K562 (cell line): ENCODE measurements around the gene PNPLA7. TPM values are rescaled to one million over a fixed set of nuclear protein-coding genes. Genes with fewer than 3 reads are reported as not detected.

Source experiments
- ATAC-seq: fragments of 200-7000 bp; cut with Tn5 transposase; 3 replicates; pipeline ENCODE4 v1.9.1; 2020; ENCODE audit warnings: moderate library complexity
- BruUV-seq: library from RNA; stranded (reverse); fragments of 400-500 nt; replicated peaks from 2 replicates; lab custom pipeline; 2021; lab: Mats Ljungman, UMichigan
- CTCF ChIA-PET: fragments of 300-600 bp; formaldehyde crosslinking; extraction: SDS; loops from one replicate; lab custom pipeline; 2021; ENCODE audit warnings: low intra/inter-chr PET ratio; lab: Yijun Ruan, JAX
- POLR2A ChIA-PET: fragments of 300-600, 350-650 bp; sonication (Branson Sonifier 250); formaldehyde crosslinking; extraction: SDS; loops from one replicate; lab custom pipeline; 2021; ENCODE audit warnings: antibody characterized with exemption, inconsistent platforms; lab: Yijun Ruan, JAX
- DNase-seq, 4 experiments: peaks; one replicate each; pipeline versions ENCODE4 v3.0.0 to v3.0.0-alpha.2; 2011 to 2018; ENCODE audit warnings: low spot score in 3 of 4, mixed read lengths in 3 of 4; ENCODE audit errors: extremely low read depth in 1 of 4
- FAIRE-seq: peaks from 2 replicates; lab custom pipeline; 2011; peaks lifted over from hg19 to GRCh38; lab: Jason Lieb, UNC
- H2AFZ ChIP-seq: 2 replicates; pipeline ENCODE4 v1.6.0; 2011; ENCODE audit warnings: low read depth, low read length, control low read depth, inconsistent platforms
- H3K27ac ChIP-seq: fragments of 200-600 bp; 3 replicates; pipeline ENCODE4 v1.8.0; 2011; ENCODE audit warnings: low read depth, mild to moderate bottlenecking, control low read depth, inconsistent platforms, low read length, moderate library complexity, mixed read lengths; ENCODE audit errors: extremely low read depth
- H3K27me3 ChIP-seq, 2 experiments: fragments of 300-600 bp in 1 of 2; 2 replicates in 1 of 2; 3 replicates in 1 of 2; pipeline versions ENCODE4 v1.6.0 to v1.8.0; 2011; ENCODE audit warnings: inconsistent platforms in 2 of 2, low read length in 2 of 2, mild to moderate bottlenecking in 1 of 2, mixed read lengths in 1 of 2, moderate library complexity in 1 of 2; ENCODE audit not compliant: control insufficient read depth in 2 of 2, insufficient read depth in 2 of 2
- H3K36me3 ChIP-seq: fragments of 300-600 bp; 3 replicates; pipeline ENCODE4 v1.8.0; 2011; ENCODE audit warnings: mild to moderate bottlenecking, low read length, inconsistent platforms; ENCODE audit not compliant: control insufficient read depth, insufficient read depth
- H3K4me1 ChIP-seq, 2 experiments: fragments of 200-600 bp in 1 of 2; replicated peaks in 1 of 2; 2 replicates in 1 of 2; 3 replicates in 1 of 2; pipeline versions ENCODE4 v1.5.1 to v1.8.0; 2011; ENCODE audit warnings: inconsistent platforms in 2 of 2, low read length in 2 of 2, mild to moderate bottlenecking in 1 of 2, mixed read lengths in 1 of 2, moderate library complexity in 1 of 2; ENCODE audit not compliant: control insufficient read depth in 2 of 2, insufficient read depth in 2 of 2
- H3K4me2 ChIP-seq: 2 replicates; pipeline ENCODE4 v1.6.1; 2011; ENCODE audit warnings: low read length, control low read depth, inconsistent platforms, mixed read lengths; ENCODE audit not compliant: insufficient read depth
- H3K4me3 ChIP-seq: fragments of 200-600 bp; sonication (generic), shearing (Covaris generic); 2 replicates; pipeline ENCODE4 v1.5.1; 2016; ENCODE audit warnings: control low read depth, inconsistent platforms
- H3K79me2 ChIP-seq: fragments of 200-600 bp; 3 replicates; pipeline ENCODE4 v1.8.0; 2011; ENCODE audit warnings: low read length, inconsistent platforms; ENCODE audit not compliant: control insufficient read depth, insufficient read depth
- H3K9ac ChIP-seq, 2 experiments: 2 replicates each; pipeline versions ENCODE4 v1.6.0 to v1.6.1; 2011; ENCODE audit warnings: low read depth in 2 of 2, low read length in 2 of 2, control low read depth in 1 of 2, inconsistent platforms in 1 of 2, mild to moderate bottlenecking in 1 of 2, mixed read lengths in 1 of 2; ENCODE audit not compliant: insufficient read depth in 1 of 2
- H3K9me1 ChIP-seq: one replicate; pipeline ENCODE4 v1.6.0; 2011; ENCODE audit warnings: inconsistent platforms, mild to moderate bottlenecking, low read length, moderate library complexity; ENCODE audit not compliant: control insufficient read depth, insufficient read depth
- H3K9me3 ChIP-seq: replicated peaks from 2 replicates; pipeline ENCODE4 v1.5.1; 2011; ENCODE audit warnings: low read depth, low read length, inconsistent platforms; ENCODE audit not compliant: control insufficient read depth, insufficient read depth
- H4K20me1 ChIP-seq: replicated peaks from 2 replicates; pipeline ENCODE4 v1.6.1; 2011; ENCODE audit warnings: low read length, inconsistent platforms, mixed read lengths; ENCODE audit not compliant: control insufficient read depth, insufficient read depth
- CREM ChIP-seq: IDR thresholded peaks from 2 replicates; pipeline ENCODE4 v1.6.1; 2014; ENCODE audit warnings: antibody characterized with exemption, low read depth
- FOSL1 ChIP-seq: fragments of 200-800 bp; sonication (Bioruptor generic); conservative IDR thresholded peaks from 2 replicates; pipeline ENCODE4 v1.6.1; 2016; ENCODE audit warnings: missing genetic modification characterization, missing compliant biosample characterization
- KDM4B ChIP-seq, 2 experiments: fragments of 450-650 bp in 1 of 2; sonication (generic) in 1 of 2; IDR thresholded peaks; 2 replicates each; pipeline ENCODE4 v1.6.1; 2016 to 2017; ENCODE audit warnings: borderline replicate concordance in 2 of 2, antibody characterized with exemption in 1 of 2, low read depth in 1 of 2, mild to moderate bottlenecking in 1 of 2
- ZFX ChIP-seq: sonication (generic); formaldehyde crosslinking; IDR thresholded peaks from 2 replicates; pipeline ENCODE4 v1.8.0; 2022; ENCODE audit warnings: mild to moderate bottlenecking, missing genetic modification reagents, moderate library complexity
- WGBS: fragments of 100-300 bp; shearing (Covaris generic); methylation state at CpG from one replicate; pipeline ENCODE4 v1.1.6; 2016; ENCODE audit warnings: low coverage, mixed read lengths; ENCODE audit not compliant: insufficient coverage; ENCODE audit errors: missing lambda C conversion rate; 5-methylcytosine and 5-hydroxymethylcytosine counted together
- in situ Hi-C: fragments of 300-500 bp; cut with MboI; formaldehyde crosslinking; loops from 4 replicates; pipeline ENCODE4 v1.15.0; 2018; ENCODE audit warnings: inconsistent platforms, mixed read lengths
- intact Hi-C: fragments of 100-400 bp; cut with micrococcal nuclease; formaldehyde crosslinking; loops from 2 replicates; pipeline ENCODE4 v1.14.2; 2022
- polyA plus RNA-seq, 8 experiments: library from polyadenylated mRNA; depleted of rRNA in 4 of 8; stranded (reverse) in 5 of 8; unstranded in 3 of 8; fragments of >200 nt; fragmentation: Nextera tagmentation in 2 of 8; fragmentation: Illumina TruSeq in 1 of 8; extraction: Ambion mirVana in 2 of 8; extraction: Trizol in 1 of 8; gene quantifications; 2 replicates each; pipeline versions ENCODE4 v1.2.1 to v1.2.3, GENCODE V29; 2011 to 2014; ENCODE audit warnings: inconsistent platforms in 1 of 8, missing spikeins in 1 of 8
- total RNA-seq, 7 experiments: library from RNA; depleted of rRNA in 6 of 7; stranded (reverse); fragments of >200 nt in 6 of 7; fragmentation: Illumina TruSeq in 2 of 7; extraction: Trizol in 2 of 7; gene quantifications; 2 replicates each; pipeline versions ENCODE4 v1.2.1 to v1.2.3, GENCODE V29; 2011 to 2021; ENCODE audit warnings: low replicate concordance in 1 of 7
- TF ChIP-seq, protein P1 (sequence below): fragments of 450-650 bp; IDR thresholded peaks from 2 replicates; pipeline ENCODE4 v1.6.1; 2017; ENCODE audit warnings: antibody characterized with exemption
- TF ChIP-seq, protein P2 (sequence below): fragments of 200-800 bp; sonication (Bioruptor generic); IDR thresholded peaks from 2 replicates; pipeline ENCODE4 v1.6.1; 2017; ENCODE audit warnings: missing genetic modification characterization, missing compliant biosample characterization
- TF ChIP-seq, protein P3 (sequence below): sonication (generic); formaldehyde crosslinking; IDR thresholded peaks from 2 replicates; pipeline ENCODE4 v1.8.0; 2022; ENCODE audit warnings: missing genetic modification reagents, mild to moderate bottlenecking, moderate library complexity, borderline replicate concordance
- TF ChIP-seq, protein P4 (sequence below), 2 experiments: fragments of 450-650 bp in 1 of 2; sonication (generic) in 1 of 2; formaldehyde crosslinking in 1 of 2; IDR thresholded peaks in 1 of 2; conservative IDR thresholded peaks in 1 of 2; 2 replicates each; pipeline versions ENCODE4 v1.6.1 to v1.8.1; 2016 to 2023; ENCODE audit warnings: mild to moderate bottlenecking in 2 of 2, moderate library complexity in 2 of 2, inconsistent platforms in 1 of 2, missing genetic modification reagents in 1 of 2

The PNPLA7 gene
- total and polyA plus RNA-seq, 9 of the 15 experiments (the other 6 are each of a cell fraction or from before 2014, with no cell fraction given), result 0.01 to 0.85 (median 0.19) TPM; not detected in 1

DNA sequence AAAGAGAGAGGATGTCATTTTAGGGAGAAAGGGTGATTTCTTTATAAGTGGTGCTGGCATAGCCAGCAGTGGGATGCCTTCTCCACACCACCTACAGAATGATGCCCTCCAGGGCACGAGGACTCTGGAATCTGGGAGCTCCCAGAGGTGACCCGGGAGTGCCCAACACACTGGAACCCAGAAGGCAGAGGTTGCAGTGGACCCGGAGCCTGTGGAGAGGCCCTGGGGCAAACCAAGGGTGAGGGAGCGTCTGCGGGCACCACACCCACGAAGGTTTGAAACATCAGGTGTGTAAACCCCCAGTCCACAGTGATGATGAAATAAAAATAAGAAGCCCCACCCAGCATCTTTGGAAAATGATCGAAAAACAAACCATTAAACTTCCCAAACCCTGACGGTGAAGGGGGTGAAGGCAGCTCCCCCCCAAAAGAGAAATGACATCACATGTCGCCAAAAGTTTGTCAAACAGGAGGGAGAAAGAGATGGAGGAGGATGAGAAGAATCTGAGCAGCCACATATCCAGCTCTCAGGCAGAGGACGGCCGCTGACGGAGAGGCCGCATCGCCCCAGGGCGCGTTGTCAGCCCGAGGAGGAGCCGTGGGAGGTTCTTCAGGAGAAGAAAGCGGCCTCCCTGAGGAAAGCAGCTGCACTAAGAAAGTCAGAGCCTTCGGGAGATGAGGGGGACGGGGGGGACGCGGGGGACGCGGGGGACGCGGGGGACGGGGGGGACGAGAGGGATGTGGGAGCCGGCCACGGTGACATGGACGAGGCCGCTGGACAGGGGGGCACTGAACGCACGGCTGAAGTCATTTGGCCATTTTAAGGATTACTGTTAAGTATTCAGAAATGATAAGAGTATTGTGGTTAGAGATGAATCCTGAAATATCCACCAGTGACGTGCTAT, 47.9 kb downstream of the PNPLA7 start:
- WGBS, result 8% methylated on average over 24 of the region's 36 CpGs
- POLR2A ChIA-PET, result interaction anchor here (0.7 kb wide), 1 partner anchor 104 kb away, joined by 3 read pairs; no protein-coding TSS in a partner anchor
- Histone ChIP-seq H3K9ac (no peak overlapping the region), H3K79me2 (no peaks in the 10 kb centered on the region), H3K9me1 (no peaks in the 10 kb centered on the region), H3K4me3 (no peak overlapping the region), H4K20me1 (no peaks in the 10 kb centered on the region), H3K27ac (no peak overlapping the region), H3K27me3 (peaks cover 18 to 58% of the 10 kb centered on the region in 2 experiments; a peak in 4 of 5 replicates), H3K9me3 (no peaks in the 10 kb centered on the region), H3K36me3 (no peaks in the 10 kb centered on the region), H2AFZ (0 out of 2 replicates have a peak overlapping the region, but pooled peaks have one; percentile 44), H3K4me1 (peaks cover 0 to 56% of the 10 kb centered on the region in 2 experiments; a peak in 2 of 5 replicates), H3K4me2 (no peak overlapping the region)
- intact Hi-C loops (no loop called here), in situ Hi-C loops (no loop called here)
- DNase-seq (peak; percentile 58 to 76 (median 68)), ATAC-seq (peak; percentile 81), FAIRE-seq (peak; percentile 74)
- no TSS peak for BruUV-seq
- CTCF ChIA-PET, result no interaction called here
- TF ChIP-seq, protein P1, sequence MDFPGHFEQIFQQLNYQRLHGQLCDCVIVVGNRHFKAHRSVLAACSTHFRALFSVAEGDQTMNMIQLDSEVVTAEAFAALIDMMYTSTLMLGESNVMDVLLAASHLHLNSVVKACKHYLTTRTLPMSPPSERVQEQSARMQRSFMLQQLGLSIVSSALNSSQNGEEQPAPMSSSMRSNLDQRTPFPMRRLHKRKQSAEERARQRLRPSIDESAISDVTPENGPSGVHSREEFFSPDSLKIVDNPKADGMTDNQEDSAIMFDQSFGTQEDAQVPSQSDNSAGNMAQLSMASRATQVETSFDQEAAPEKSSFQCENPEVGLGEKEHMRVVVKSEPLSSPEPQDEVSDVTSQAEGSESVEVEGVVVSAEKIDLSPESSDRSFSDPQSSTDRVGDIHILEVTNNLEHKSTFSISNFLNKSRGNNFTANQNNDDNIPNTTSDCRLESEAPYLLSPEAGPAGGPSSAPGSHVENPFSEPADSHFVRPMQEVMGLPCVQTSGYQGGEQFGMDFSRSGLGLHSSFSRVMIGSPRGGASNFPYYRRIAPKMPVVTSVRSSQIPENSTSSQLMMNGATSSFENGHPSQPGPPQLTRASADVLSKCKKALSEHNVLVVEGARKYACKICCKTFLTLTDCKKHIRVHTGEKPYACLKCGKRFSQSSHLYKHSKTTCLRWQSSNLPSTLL, result no peak
- TF ChIP-seq, protein P2, sequence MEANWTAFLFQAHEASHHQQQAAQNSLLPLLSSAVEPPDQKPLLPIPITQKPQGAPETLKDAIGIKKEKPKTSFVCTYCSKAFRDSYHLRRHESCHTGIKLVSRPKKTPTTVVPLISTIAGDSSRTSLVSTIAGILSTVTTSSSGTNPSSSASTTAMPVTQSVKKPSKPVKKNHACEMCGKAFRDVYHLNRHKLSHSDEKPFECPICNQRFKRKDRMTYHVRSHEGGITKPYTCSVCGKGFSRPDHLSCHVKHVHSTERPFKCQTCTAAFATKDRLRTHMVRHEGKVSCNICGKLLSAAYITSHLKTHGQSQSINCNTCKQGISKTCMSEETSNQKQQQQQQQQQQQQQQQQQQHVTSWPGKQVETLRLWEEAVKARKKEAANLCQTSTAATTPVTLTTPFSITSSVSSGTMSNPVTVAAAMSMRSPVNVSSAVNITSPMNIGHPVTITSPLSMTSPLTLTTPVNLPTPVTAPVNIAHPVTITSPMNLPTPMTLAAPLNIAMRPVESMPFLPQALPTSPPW, result peak; percentile 64
- TF ChIP-seq ZFX (CRISPR knock-in tag), result peak; percentile 20; the same call in 1 of the 2 replicates
- TF ChIP-seq, protein P3, sequence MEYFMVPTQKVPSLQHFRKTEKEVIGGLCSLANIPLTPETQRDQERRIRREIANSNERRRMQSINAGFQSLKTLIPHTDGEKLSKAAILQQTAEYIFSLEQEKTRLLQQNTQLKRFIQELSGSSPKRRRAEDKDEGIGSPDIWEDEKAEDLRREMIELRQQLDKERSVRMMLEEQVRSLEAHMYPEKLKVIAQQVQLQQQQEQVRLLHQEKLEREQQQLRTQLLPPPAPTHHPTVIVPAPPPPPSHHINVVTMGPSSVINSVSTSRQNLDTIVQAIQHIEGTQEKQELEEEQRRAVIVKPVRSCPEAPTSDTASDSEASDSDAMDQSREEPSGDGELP, result 0 out of 2 replicates have a peak, but pooled peaks have one; percentile 29
- 0 out of 4 replicates have a peak, but pooled peaks of 1 of the 2 experiments have one; percentile 41 for TF ChIP-seq KDM4B (IDR thresholded peaks at IDR 0.05; ENCODE audit: borderline replicate concordance in 2 of 2, low read depth in 1 of 2)
- TF ChIP-seq FOSL1 (tag), result no peak
- TF ChIP-seq, protein P4, sequence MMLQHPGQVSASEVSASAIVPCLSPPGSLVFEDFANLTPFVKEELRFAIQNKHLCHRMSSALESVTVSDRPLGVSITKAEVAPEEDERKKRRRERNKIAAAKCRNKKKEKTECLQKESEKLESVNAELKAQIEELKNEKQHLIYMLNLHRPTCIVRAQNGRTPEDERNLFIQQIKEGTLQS (IDR thresholded peaks at IDR 0.05), result peak; percentile 62
- TF ChIP-seq, protein P4 (CRISPR knock-in tag; conservative IDR thresholded peaks at IDR 0.05), result no peak
- 0 out of 2 replicates have a peak, but pooled peaks have one; percentile 39 for TF ChIP-seq CREM
